ENCODE measurements around the gene UBAP1.
"Not testable (repeated sequence)": the region's sequence is repeated elsewhere in the genome, so short reads cannot be mapped to it uniquely, and the experiment has no call there.

Gene UBAP1

GRCh38 chr9:34178436-34179212 is at the start of gene UBAP1:
UBAP1 (plus strand) TSS chr9:34179043; CDS start chr9:34220915, 41,872 bp downstream.
- DNase-seq = peak; percentile 91

GRCh38 chr9:34131571-34131970 is 47.3 kb upstream of the UBAP1 start:
- no peak for DNase-seq

DNA sequence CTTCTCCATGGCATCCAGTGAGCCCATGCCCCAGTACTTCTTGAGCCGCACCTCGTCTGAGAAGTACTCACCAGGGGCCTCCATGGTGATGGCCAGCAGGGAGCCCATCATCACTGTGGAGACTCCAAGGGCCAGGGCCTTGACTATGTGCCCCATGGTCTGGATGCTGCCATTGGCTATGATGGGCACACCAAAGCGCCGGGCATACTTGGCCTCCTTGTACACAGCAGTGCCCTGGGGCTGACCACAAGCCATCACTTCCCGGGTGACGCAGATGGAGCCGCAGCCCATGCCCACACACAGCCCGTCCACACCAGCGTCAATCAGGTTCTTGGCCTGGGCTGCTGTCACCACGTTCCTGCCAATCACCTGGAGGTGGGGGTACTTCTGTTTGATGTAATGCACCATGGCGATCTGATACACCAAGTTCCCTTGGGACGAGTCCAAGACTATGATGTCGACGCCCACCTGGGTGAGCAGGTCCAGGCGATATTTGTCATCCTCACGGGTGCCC is 45.4 kb upstream of the UBAP1 start:
- no peak for DNase-seq

DNA sequence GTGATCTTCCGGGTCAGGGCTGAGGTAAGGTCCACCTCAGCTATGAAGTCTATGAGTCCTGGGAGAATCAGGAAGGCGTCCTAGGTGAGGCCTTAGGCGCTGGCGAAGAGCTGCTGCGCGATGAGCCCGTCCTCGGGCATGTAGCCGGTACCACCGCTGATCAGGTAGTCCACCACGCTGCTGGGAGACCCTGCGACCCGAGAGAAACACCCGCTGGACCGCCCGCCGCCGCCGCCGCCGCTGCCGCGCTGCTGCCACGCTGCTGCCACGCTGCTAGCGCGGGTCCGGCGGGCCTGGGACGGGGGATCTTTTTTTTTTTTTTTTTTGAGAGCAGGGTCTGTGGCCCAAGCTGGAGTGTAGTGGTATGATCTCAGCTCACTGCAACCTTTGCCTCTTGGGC is 44.3 kb upstream of the UBAP1 start:
- DNase-seq = no peak

- DNase-seq = not testable (repeated sequence)
Measured at GRCh38 chr9:34138644-34139043, 40.2 kb upstream of the UBAP1 start.

DNA sequence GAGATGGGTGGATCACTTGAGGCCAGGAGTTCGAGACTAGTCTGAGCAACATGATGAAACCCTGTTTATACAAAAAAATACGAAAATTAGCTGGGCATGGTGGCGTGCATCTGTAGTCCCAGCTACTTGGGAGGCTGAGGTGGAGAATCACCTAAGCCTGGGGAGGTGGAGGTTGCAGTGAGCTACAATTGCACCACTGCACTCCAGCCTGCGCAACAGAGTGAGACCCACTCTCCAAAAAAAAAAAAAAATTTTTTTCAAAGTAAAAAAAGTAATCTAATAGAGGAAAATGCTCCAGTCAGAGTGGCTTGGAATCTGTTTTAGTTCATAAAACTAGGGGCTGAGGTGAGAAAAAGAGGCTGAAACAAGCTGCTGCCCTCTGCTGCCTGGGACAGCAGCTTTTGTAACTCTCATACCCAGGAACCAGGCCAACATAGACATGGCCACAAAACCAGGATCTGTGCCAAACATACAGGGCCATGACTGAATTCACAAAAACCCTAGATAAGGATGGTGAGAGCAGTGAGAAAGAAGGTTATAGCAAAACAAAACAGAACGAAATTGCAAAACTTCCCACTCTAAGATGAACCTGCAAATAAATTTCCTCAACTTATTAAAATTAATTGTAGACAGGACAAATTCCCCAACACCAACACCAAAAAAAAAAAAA is 39.2 kb upstream of the UBAP1 start:
- peak; percentile 58 for DNase-seq

GRCh38 chr9:34140853-34141252 is 38.0 kb upstream of the UBAP1 start:
- DNase-seq = no peak

GRCh38 chr9:34143116-34143515 is 35.7 kb upstream of the UBAP1 start:
- no peak for DNase-seq

DNA sequence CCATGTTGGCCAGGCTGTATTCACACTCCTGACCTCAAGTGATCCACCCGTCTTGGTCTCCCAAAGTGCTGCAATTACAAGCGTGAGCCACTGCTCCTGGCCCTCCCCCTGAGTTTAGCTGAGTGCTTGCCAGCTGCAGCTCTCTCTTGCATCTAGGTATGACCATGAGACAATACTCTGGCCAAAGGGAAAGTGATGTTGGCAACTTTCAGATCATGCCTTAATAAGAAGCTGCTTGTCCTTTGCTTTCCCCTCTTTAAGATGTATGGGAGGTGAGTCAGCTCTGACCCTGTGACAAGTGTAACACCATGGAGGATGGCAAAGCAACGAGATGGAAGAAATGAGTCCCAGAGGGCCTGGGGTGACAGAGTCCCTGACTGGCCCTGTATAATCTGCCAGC is 33.7 kb upstream of the UBAP1 start:
- no peak for DNase-seq

DNA sequence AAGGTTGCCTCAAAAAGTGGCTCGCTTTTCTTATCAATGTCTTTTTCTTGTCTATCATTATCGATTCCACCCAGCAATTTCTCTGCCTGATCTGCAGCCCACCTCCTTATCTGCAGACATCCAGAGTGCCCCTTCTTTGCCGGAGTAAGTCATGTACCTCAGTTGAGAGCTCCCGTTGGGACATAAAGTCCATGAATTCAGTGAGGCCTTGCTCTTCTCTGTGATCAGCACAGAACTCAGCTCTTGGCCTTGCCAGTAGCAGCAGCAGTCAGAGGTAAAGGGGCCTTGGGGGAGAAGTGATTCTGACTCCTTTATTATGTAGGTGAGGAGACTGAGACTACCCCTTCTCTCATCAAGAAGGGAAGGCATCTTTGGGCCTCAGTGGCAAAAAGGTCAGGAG is 27.4 kb upstream of the UBAP1 start:
- no peak for DNase-seq

GRCh38 chr9:34154057-34154456 is 24.8 kb upstream of the UBAP1 start:
- DNase-seq = no peak

GRCh38 chr9:34157318-34157717 is 21.5 kb upstream of the UBAP1 start:
- DNase-seq = no peak

GRCh38 chr9:34157898-34158297 is 20.9 kb upstream of the UBAP1 start:
- no peak for DNase-seq

DNA sequence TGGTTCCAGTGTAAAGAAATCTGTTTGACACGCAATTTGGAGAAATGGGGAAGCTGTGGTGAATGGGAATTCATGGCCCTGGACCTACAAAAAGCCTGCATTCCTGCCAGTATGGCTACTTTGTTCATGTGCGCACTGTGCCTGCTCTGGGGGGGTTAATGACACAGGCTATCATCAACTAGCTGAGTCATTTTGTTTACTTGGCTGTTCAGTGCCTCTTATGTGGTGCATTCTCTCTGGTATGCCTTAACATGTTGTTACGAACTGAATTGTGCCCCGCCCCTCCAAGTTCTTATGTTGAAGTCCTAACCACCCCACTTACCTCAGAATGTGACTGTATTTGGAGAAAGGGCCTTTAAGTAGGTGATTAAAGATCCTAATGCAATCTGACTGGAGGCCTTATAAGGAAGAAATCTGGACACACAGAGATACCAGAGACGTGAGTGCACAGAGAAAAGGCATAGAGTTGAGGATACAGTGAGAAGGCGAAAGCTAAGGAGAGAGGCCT is 20.4 kb upstream of the UBAP1 start:
- no peak for DNase-seq

- DNase-seq = no peak
Measured at GRCh38 chr9:34163434-34163833, 15.4 kb upstream of the UBAP1 start.

GRCh38 chr9:34169125-34169524 is 9.7 kb upstream of the UBAP1 start:
- no peak for DNase-seq

- no peak for DNase-seq
Measured at GRCh38 chr9:34170237-34170991, 8.4 kb upstream of the UBAP1 start.

GRCh38 chr9:34171753-34172535 is 6.9 kb upstream of the UBAP1 start:
- no peak for DNase-seq

DNA sequence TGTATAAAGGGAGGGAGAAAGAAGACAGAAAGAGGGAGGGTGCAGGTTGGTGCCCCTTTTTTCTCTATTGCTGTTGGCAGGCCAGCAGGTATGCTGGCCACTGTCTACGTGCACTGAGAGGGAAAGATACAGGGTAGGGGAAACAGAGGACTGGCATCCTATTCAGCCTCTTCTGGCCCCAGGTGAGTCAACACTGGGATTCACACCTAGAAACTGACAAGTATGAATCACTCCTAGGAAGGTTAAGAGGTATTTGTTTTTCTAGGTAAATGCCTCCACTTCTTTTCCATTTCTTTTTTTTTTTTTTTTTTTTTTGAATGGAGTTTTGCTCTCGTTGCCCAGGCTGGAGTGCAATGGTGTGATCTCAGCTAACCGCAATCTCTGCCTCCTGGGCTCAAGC is 2.8 kb upstream of the UBAP1 start:
- no peak for DNase-seq

DNA sequence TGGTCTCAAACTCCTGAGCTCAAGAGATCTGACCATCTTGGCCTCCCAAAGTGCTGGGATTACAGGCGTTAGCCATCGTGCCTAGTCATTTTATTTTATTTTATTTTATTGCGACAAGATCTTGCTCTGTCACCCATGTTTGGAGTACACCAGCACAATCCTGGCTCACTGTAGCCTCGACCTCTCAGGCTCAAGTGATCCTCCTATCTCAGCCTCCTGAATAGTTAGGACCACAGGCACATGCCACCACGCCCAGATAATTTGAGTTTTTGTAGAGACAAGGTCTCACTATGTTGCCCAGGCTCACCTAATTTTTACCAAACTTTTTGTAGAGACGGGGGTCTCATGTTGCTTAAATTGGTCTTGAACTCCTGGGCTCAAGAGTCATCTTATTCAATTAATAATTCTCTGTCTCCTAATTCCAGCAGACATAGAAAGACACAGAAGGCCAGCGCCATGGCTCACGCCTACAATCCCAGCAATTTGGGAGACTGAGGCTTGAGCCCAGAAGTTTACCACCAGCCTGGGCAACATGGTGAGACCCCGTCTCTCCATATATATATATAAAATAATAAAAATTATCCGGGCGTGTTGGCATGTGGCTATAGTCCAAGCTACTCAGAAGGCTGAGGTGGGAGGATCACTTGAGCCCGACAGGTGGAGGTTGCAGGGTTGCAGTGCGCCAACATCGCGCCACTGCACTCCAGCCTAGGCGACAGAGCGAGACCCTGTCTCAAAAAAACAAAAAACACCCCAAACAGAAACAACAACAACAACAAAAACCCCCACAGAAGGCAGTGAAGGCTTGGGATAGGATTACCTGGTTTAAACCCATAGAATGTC is 1.0 kb upstream of the UBAP1 start:
- DNase-seq = no peak

All from amniotic stem cell (primary cell).